Endothelial cell of umbilical vein (primary cell): Measurements from ENCODE around the gene ADARB1. TPM values are rescaled to one million over a fixed set of nuclear protein-coding genes. Genes with fewer than 3 reads are reported as not detected.

Experiments used
- BruUV-seq: library from RNA; stranded (reverse); fragments of 400-500 nt; replicated peaks from 2 replicates; lab custom pipeline; 2021; lab: Mats Ljungman, UMichigan
- CTCF ChIA-PET: fragments of 300-600, 350-600 bp; sonication (Branson Sonifier 250); formaldehyde crosslinking; loops from one replicate; lab custom pipeline; 2021; ENCODE audit warnings: antibody characterized with exemption, inconsistent platforms; lab: Charles Lee
- POLR2A ChIA-PET: fragments of 300-600, 350-600 bp; sonication (Branson Sonifier 250); formaldehyde crosslinking; loops from one replicate; lab custom pipeline; 2021; ENCODE audit warnings: antibody characterized with exemption, inconsistent platforms; lab: Charles Lee
- DNase-seq: peaks from one replicate; pipeline ENCODE4 v3.0.0-alpha.2; 2011; ENCODE audit warnings: low read depth, low spot score
- FAIRE-seq: peaks from 2 replicates; lab custom pipeline; 2011; peaks lifted over from hg19 to GRCh38; lab: Jason Lieb, UNC
- H2AFZ ChIP-seq: 2 replicates; pipeline ENCODE4 v1.6.0; 2012; ENCODE audit warnings: low read depth, low read length, control low read depth, inconsistent platforms
- H3K27ac ChIP-seq: 2 replicates; pipeline ENCODE4 v1.5.1; 2011; ENCODE audit warnings: low read depth, mild to moderate bottlenecking, control low read depth, low read length, moderate library complexity; ENCODE audit not compliant: insufficient read depth
- H3K27me3 ChIP-seq, 2 experiments: 2 replicates each; pipeline versions ENCODE4 v1.6.0 to v1.6.1; 2011; ENCODE audit warnings: low read length in 2 of 2, mixed read lengths in 1 of 2; ENCODE audit not compliant: control insufficient read depth in 2 of 2, insufficient read depth in 2 of 2
- H3K36me3 ChIP-seq, 2 experiments: 2 replicates in 1 of 2; 3 replicates in 1 of 2; pipeline ENCODE4 v1.5.1; 2011; ENCODE audit warnings: low read length in 2 of 2, mild to moderate bottlenecking in 1 of 2, moderate library complexity in 1 of 2; ENCODE audit not compliant: control insufficient read depth in 2 of 2, insufficient read depth in 2 of 2; ENCODE audit errors: extremely low read depth in 1 of 2
- H3K4me1 ChIP-seq: 3 replicates; pipeline ENCODE4 v1.5.1; 2011; ENCODE audit warnings: mild to moderate bottlenecking, low read length; ENCODE audit not compliant: control insufficient read depth, insufficient read depth; ENCODE audit errors: extremely low read depth
- H3K4me2 ChIP-seq: 2 replicates; pipeline ENCODE4 v1.6.1; 2011; ENCODE audit warnings: low read length, control low read depth, mixed read lengths; ENCODE audit not compliant: insufficient read depth
- H3K4me3 ChIP-seq, 3 experiments: fragments of 200-600 bp in 1 of 3; sonication (generic), shearing (Covaris generic) in 1 of 3; replicated peaks in 1 of 3; 2 replicates each; pipeline ENCODE4 v1.5.1; 2011 to 2016; ENCODE audit warnings: control low read depth in 3 of 3, low read length in 3 of 3, mild to moderate bottlenecking in 2 of 3, inconsistent platforms in 1 of 3, low read depth in 1 of 3, moderate library complexity in 1 of 3; ENCODE audit not compliant: insufficient read depth in 1 of 3
- H3K79me2 ChIP-seq: 2 replicates; pipeline ENCODE4 v1.6.0; 2012; ENCODE audit warnings: low read length, inconsistent platforms; ENCODE audit not compliant: control insufficient read depth, insufficient read depth
- H3K9ac ChIP-seq: replicated peaks from 2 replicates; pipeline ENCODE3; 2011; ENCODE audit warnings: low read length, control low read depth; ENCODE audit not compliant: insufficient read depth; ENCODE audit errors: extremely low read depth
- H3K9me1 ChIP-seq: replicated peaks from 3 replicates; pipeline ENCODE4 v1.6.0; 2011; ENCODE audit warnings: mild to moderate bottlenecking, low read length; ENCODE audit not compliant: control insufficient read depth, insufficient read depth; ENCODE audit errors: extremely low read depth
- H3K9me3 ChIP-seq: replicated peaks from 2 replicates; pipeline ENCODE4 v1.5.1; 2012; ENCODE audit warnings: low read length, inconsistent platforms; ENCODE audit not compliant: control insufficient read depth, insufficient read depth
- H4K20me1 ChIP-seq: replicated peaks from 2 replicates; pipeline ENCODE3; 2011; ENCODE audit warnings: mild to moderate bottlenecking, low read length; ENCODE audit not compliant: control insufficient read depth, insufficient read depth; ENCODE audit errors: extremely low read depth
- CTCF ChIP-seq, 2 donors: IDR thresholded peaks; 1 replicate in 1 of 2; 2 replicates in 1 of 2; pipeline ENCODE4 v1.5.1; 2011; ENCODE audit warnings: low read length in 2 of 2, mild to moderate bottlenecking in 2 of 2, moderate library complexity in 2 of 2, control low read depth in 1 of 2, inconsistent platforms in 1 of 2, low read depth in 1 of 2; ENCODE audit not compliant: insufficient read depth in 1 of 2; ENCODE audit errors: extremely low read depth in 1 of 2
- EZH2 ChIP-seq: IDR thresholded peaks from 2 replicates; pipeline ENCODE4 v1.6.1; 2012; ENCODE audit warnings: borderline replicate concordance, low read depth, mild to moderate bottlenecking, moderate library complexity, low read length, inconsistent platforms; ENCODE audit not compliant: severe bottlenecking
- FOS ChIP-seq: IDR thresholded peaks from 2 replicates; pipeline ENCODE4 v1.6.1; 2011; ENCODE audit warnings: mild to moderate bottlenecking, low read length, moderate library complexity, borderline replicate concordance; ENCODE audit not compliant: insufficient read depth
- GATA2 ChIP-seq: IDR thresholded peaks from 2 replicates; pipeline ENCODE4 v1.7.0; 2011; ENCODE audit warnings: low read depth, mild to moderate bottlenecking, moderate library complexity, mixed read lengths, low read length; ENCODE audit not compliant: insufficient read length, insufficient read depth
- JUN ChIP-seq: IDR thresholded peaks from 2 replicates; pipeline ENCODE4 v1.6.1; 2011; ENCODE audit warnings: borderline replicate concordance, low read depth; ENCODE audit not compliant: insufficient read length, insufficient read depth
- MAX ChIP-seq: IDR thresholded peaks from 2 replicates; pipeline ENCODE4 v1.6.1; 2011; ENCODE audit not compliant: insufficient read depth, insufficient read length
- MYC ChIP-seq: IDR thresholded peaks from one replicate; pipeline ENCODE4 v1.6.1; 2011; ENCODE audit warnings: mild to moderate bottlenecking, low read depth, low read length
- POLR2A ChIP-seq: IDR thresholded peaks from 2 replicates; pipeline ENCODE4 v1.6.1; 2012; ENCODE audit warnings: low read depth, mild to moderate bottlenecking, control low read depth, low read length
- POLR2AphosphoS5 ChIP-seq: IDR thresholded peaks from 2 replicates; pipeline ENCODE4 v1.6.1; 2012; ENCODE audit warnings: low read depth, mild to moderate bottlenecking, control low read depth, low read length, moderate library complexity; ENCODE audit not compliant: insufficient read depth
- dilution Hi-C: fragments of 300-500 bp; cut with MboI; formaldehyde crosslinking; loops from one replicate; pipeline ENCODE4 v1.15.0; 2019; ENCODE audit warnings: low sequenced_read_pairs; ENCODE audit not compliant: extremely low pct_ligation_motif_present
- intact Hi-C: fragments of 100-400 bp; cut with micrococcal nuclease; formaldehyde crosslinking; loops from one replicate; pipeline ENCODE4 v1.10.0; 2022
- polyA plus RNA-seq, 4 experiments: library from polyadenylated mRNA; depleted of rRNA in 3 of 4; stranded (reverse) in 3 of 4; unstranded in 1 of 4; fragments of >200 nt; gene quantifications; 2 replicates each; pipeline versions ENCODE4 v1.2.1 to v1.2.3, GENCODE V29; 2011 to 2012; ENCODE audit warnings: missing spikeins in 1 of 4
- total RNA-seq: library from RNA; stranded (reverse); gene quantifications from 2 replicates; pipeline ENCODE4 v1.2.3, GENCODE V29; 2021

Gene ADARB1
- total and polyA plus RNA-seq, 2 donors (not counting 3 experiments of a cell fraction or from before 2014, with no cell fraction given), result 32.5 to 54.3 TPM

DNA sequence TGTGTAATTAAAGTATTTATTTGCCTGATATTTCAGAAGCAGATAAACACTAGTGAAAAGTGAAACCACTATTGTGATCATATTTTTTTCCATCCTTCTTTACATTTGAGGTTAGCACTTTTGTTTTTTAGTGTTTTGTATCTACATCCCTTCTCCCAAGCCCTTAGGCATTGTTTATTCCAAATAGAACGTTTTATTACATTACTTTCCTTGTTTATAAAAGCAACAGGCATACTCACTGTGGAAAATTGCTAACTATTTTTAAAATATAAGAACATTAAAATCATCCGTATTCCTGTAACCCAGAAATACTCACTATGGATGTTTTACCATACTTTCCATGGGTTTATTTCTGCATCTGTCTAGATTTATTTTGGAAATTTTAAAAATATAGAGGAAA, 109.5 kb downstream of the ADARB1 start:
- DNase-seq, result no peak
- peaks cover 17% of the 10 kb centered on the region for H3K4me1 ChIP-seq
- no peak overlapping the region for H3K4me2 ChIP-seq
- peaks cover 6% of the 10 kb centered on the region for H3K9me3 ChIP-seq
- no peaks in the 10 kb centered on the region for H4K20me1 ChIP-seq
- H3K27ac ChIP-seq, result no peak overlapping the region
- no peaks in the 10 kb centered on the region for H3K9me1 ChIP-seq
- peak; percentile 62 for FAIRE-seq
- H3K9ac ChIP-seq, result no peak overlapping the region
- H3K27me3 ChIP-seq, result no peaks in the 10 kb centered on the region
- peaks cover 17 to 27% of the 10 kb centered on the region in 2 experiments for H3K36me3 ChIP-seq
- H3K4me3 ChIP-seq, result no peak overlapping the region
- intact Hi-C loops, result no loop called here
- CTCF ChIA-PET, result no interaction called here
- TF ChIP-seq GATA2 (no peak), CTCF (IDR thresholded peaks at IDR 0.05; ENCODE audit: extremely low read depth in 1 of 2, insufficient read depth in 1 of 2, low read depth in 1 of 2, low read length in 2 of 2) (no peak), EZH2 (no peak), POLR2AphosphoS5 (no peak), MAX (no peak), FOS (no peak), MYC (no peak), JUN (no peak), POLR2A (no peak)
- dilution Hi-C loops, result no loop called here
- POLR2A ChIA-PET, result no interaction called here
- no TSS peak for BruUV-seq
- H2AFZ ChIP-seq, result no peak overlapping the region
- no peaks in the 10 kb centered on the region for H3K79me2 ChIP-seq
